Right lobe of liver (tissue), 4 donors: ENCODE results near the gene SRXN1.

Experiments used
- CTCF ChIP-seq, 4 donors: fragments of 200-600 bp in 3 of 4; fragments of 450-650 bp in 1 of 4; IDR thresholded peaks; one replicate each; pipeline versions ENCODE4 v1.5.1 to v1.8.0; 2016 to 2022; ENCODE audit warnings: antibody characterized with exemption in 4 of 4, mild to moderate bottlenecking in 2 of 4
- POLR2A ChIP-seq: fragments of 450-650 bp; IDR thresholded peaks from one replicate; pipeline ENCODE4 v1.6.1; 2017; ENCODE audit warnings: antibody characterized with exemption, mild to moderate bottlenecking
- donor health status: DM: no; HTN: no; CAD: no.
- donor health status: DM: no; HTN: no; CAD: no.
- donor health status: DM: no; HTN: yes; CAD: no.

DNA sequence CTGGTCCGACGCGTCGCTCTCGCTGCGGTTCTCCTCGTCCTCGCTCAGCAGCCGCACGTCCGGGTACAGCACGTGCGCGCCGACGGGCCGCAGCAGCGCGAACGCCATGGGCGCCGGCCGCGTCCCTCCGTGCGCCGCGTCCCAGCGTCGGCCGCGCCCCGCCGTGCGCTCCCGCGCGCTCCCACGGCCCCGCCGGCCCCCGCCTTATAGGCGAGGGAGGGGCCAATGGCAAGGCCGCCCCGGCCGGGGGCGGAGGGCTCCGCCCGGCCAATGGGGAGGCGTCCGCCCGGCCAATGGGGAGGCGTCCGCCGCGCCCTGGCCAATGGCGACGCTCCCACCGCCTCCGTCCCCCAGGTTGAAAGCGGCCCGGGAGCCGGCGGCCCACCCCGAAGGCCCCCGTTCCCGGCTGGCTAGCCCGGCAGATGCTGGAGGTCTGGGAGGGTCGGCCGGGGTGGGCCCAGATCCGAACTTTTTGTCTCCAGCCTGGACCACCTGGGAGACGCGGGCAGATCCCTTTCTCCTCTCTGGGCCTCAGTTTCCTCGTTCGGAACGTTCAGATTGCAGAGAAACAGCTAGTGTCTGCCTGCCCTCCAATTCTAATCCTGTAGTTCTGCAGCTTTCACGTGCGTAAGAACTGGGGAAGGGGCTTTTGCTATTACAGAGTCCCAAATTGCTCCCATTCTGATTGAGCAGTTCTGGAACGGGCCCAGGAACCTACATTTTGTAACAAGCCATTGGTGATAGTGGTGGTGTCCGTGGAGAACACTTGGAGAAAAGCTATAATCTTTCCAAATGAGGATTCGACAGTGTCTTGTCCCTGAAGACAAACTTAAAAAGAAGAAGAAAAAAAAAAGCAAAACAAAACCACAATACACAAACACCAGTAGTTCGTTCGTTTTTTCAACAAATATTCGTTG is 42.6 kb downstream of the SRXN1 start, which contains the start of gene TCF15:
- TF ChIP-seq CTCF (IDR thresholded peaks at IDR 0.05): no peak
- TF ChIP-seq POLR2A: no peak
